ENCODE data around the gene SERPINA12. TPM values are rescaled to one million over a fixed set of nuclear protein-coding genes. Genes with fewer than 3 reads are reported as not detected.

Gene SERPINA12
- total RNA-seq, 1 donor from 2014 or later: not detected

DNA sequence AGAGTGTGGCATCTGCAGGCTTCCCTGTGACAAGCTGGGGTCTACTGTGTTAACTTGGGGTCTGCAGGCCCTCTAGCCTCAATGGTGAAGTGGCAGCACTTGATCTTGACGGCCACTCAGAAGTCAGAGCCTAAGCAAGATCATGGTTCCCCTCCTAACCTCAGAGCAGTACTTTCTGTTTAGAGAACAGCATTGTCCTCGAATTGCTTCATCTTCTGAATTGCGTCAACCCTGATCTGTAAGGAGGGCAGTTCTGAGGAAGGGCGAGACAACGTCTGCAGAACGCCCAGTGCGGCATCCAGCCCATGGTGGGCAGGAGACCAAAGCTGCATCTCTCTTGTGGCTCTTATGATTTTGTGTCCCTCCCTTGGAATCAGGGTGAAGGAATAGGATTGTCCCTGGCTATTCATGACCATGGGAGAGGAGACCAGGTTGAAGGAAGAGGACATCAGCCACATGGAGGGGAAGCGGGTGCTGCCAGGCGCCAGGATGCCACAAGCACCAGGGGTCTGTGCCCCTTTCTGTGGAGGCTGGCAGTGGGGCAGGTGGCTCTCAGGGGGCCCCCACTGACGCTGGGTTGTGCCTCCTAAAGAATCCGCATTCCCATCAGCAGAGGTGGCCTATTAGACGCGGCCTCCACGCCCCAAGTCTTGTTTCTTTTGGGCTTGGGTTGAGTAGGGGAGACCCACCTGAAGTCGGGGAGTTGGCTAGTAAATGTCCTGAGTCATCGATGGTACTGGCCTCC lies 35.4 kb downstream of the SERPINA12 start:
- H3K4me1 ChIP-seq: no peaks in the 10 kb centered on the region
- no peak overlapping the region for H3K27ac ChIP-seq
- ATAC-seq: peak; percentile 81
- intact Hi-C loops (cut with DNase I): no loop called here
- no peak for DNase-seq
- H3K9me3 ChIP-seq: no peaks in the 10 kb centered on the region
- no peaks in the 10 kb centered on the region for H3K36me3 ChIP-seq
- H3K27me3 ChIP-seq: no peaks in the 10 kb centered on the region
- no peak overlapping the region for H3K4me3 ChIP-seq
- TF ChIP-seq, protein P1, sequence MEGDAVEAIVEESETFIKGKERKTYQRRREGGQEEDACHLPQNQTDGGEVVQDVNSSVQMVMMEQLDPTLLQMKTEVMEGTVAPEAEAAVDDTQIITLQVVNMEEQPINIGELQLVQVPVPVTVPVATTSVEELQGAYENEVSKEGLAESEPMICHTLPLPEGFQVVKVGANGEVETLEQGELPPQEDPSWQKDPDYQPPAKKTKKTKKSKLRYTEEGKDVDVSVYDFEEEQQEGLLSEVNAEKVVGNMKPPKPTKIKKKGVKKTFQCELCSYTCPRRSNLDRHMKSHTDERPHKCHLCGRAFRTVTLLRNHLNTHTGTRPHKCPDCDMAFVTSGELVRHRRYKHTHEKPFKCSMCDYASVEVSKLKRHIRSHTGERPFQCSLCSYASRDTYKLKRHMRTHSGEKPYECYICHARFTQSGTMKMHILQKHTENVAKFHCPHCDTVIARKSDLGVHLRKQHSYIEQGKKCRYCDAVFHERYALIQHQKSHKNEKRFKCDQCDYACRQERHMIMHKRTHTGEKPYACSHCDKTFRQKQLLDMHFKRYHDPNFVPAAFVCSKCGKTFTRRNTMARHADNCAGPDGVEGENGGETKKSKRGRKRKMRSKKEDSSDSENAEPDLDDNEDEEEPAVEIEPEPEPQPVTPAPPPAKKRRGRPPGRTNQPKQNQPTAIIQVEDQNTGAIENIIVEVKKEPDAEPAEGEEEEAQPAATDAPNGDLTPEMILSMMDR (IDR thresholded peaks at IDR 0.05): no peak

DNA sequence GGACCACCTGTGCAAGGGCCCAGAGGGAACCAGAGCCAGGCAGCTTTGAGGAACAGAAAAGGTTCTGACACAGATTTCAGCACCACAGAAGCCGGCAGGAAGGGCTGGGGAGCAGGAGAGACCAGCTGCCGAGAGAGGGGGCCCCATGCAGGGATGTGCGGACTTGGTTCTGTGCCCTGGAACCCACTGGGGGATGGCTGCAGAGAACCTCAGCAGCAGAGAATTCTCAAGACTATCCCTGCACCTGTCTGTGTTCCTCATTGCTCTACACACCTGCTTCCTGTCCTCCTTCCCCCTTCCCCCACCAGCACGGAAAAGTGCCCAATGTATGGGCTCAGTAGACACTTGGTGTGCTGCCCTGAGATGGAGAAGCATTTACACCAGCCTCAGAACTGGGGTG lies 36.4 kb downstream of the SERPINA12 start:
- DNase-seq (no peak), ATAC-seq (no peak)
- intact Hi-C loops (cut with DNase I): no loop called here
- TF ChIP-seq, protein P1 (IDR thresholded peaks at IDR 0.05): no peak
- H3K27me3 ChIP-seq: no peaks in the 10 kb centered on the region
- H3K27ac ChIP-seq: no peak overlapping the region
- no peaks in the 10 kb centered on the region for H3K36me3 ChIP-seq
- H3K4me3 ChIP-seq: no peak overlapping the region
- no peaks in the 10 kb centered on the region for H3K9me3 ChIP-seq
- H3K4me1 ChIP-seq: no peaks in the 10 kb centered on the region

DNA sequence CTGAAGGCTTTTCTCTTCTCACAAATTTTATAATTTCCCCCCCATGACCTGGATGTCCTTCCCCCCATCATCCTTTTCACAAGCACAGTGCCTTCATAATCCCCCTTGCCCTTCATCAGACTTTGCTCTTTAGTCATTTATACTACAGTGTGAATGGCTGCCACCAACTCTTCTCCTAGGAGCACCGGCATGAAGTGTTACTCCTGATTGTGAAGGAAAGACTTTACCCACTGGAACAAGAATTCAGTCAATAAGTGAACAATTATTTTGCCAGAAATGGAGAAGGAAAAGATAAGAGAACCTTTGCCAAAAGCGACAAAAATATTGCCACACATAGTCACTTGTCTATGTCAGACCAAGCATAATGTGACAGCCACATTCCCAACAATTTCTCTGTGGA lies 38.2 kb downstream of the SERPINA12 start:
- H3K27me3 ChIP-seq: no peaks in the 10 kb centered on the region
- TF ChIP-seq, protein P1 (IDR thresholded peaks at IDR 0.05): no peak

DNA sequence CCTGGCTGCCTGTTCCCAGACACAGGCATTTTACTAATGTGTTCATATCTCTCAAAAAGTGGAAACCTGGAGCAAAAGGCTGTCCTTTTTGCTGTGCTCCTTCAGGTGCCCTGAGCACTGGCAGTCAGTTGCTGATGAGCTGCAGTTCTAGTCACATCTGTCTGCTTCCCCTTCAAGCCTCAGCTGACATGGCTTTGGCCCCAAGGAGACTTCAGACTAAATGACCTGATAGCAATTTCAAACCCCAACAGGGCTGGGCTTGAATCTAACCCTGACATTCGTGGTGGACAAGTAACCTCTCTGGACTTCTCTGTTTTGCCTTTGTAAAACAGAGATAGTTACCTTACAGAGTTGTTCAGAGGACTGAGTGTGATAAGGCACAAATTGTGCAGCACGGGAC lies 39.0 kb downstream of the SERPINA12 start:
- Histone ChIP-seq H3K27me3 (no peaks in the 10 kb centered on the region), H3K4me3 (no peak overlapping the region), H3K9me3 (no peaks in the 10 kb centered on the region), H3K36me3 (no peaks in the 10 kb centered on the region), H3K27ac (no peak overlapping the region), H3K4me1 (no peaks in the 10 kb centered on the region)
- ATAC-seq (no peak), DNase-seq (no peak)
- intact Hi-C loops (cut with DNase I): no loop called here
- TF ChIP-seq, protein P1 (IDR thresholded peaks at IDR 0.05): no peak

More for the DNA sequence above, 38.2 kb downstream of the SERPINA12 start:
- Histone ChIP-seq H3K9me3 (no peaks in the 10 kb centered on the region), H3K4me3 (no peak overlapping the region), H3K27ac (no peak overlapping the region), H3K4me1 (no peaks in the 10 kb centered on the region), H3K36me3 (no peaks in the 10 kb centered on the region)
- intact Hi-C loops (cut with DNase I): no loop called here
- no peak for DNase-seq
- ATAC-seq: no peak

DNA sequence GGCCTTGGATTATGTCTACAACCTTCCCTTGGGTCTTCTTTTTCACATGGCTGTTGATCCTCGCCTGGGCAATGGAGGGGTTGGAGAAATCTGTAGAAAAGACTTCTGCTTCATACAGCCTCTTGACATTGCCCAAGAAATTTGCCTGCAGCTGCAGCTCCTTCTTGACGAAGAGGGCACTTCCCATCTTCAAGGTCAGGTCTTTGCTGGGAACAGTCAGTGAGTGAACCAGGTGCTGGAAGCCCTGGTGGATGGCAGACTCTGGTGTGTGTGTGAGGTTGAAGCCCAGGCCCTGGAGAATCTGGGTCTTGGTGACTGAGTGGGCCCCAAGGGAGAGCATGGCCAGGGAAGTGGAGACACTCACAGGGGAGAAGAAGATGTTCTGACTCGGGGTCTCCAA lies 40.0 kb downstream of the SERPINA12 start:
- Histone ChIP-seq H3K27me3 (no peaks in the 10 kb centered on the region), H3K4me3 (no peak overlapping the region), H3K27ac (no peak overlapping the region), H3K36me3 (no peaks in the 10 kb centered on the region), H3K9me3 (no peaks in the 10 kb centered on the region), H3K4me1 (no peaks in the 10 kb centered on the region)
- no peak for ATAC-seq
- intact Hi-C loops (cut with DNase I): no loop called here
- no peak for DNase-seq
- TF ChIP-seq, protein P1 (IDR thresholded peaks at IDR 0.05): no peak
